B cell (primary cell): Measurements from ENCODE around the gene RBM34. TPM values are rescaled to one million over a fixed set of nuclear protein-coding genes. Genes with fewer than 3 reads are reported as not detected.
"Not testable (repeated sequence)": the region's sequence is repeated elsewhere in the genome, so short reads cannot be mapped to it uniquely, and the experiment has no call there.

Experiments
- ATAC-seq: fragments of 200-7000 bp; cut with Tn5 transposase; one replicate; pipeline ENCODE4 v1.10.0; 2021; ENCODE audit warnings: low read depth, mild to moderate bottlenecking, moderate number of reproducible peaks, moderate library complexity
- CTCF ChIA-PET: fragments of 350-600 bp; sonication (Branson Sonifier 250); formaldehyde crosslinking; loops from one replicate; lab custom pipeline; 2021; ENCODE audit warnings: antibody characterized with exemption, inconsistent platforms; lab: Charles Lee
- POLR2A ChIA-PET: fragments of 350-600 bp; sonication (Branson Sonifier 250); formaldehyde crosslinking; loops from one replicate; lab custom pipeline; 2021; ENCODE audit warnings: antibody characterized with exemption; lab: Charles Lee
- DNase-seq: peaks from one replicate; pipeline ENCODE4 v3.0.0; 2013
- H2AFZ ChIP-seq: 2 replicates; pipeline ENCODE4 v1.6.1; 2012; ENCODE audit warnings: mild to moderate bottlenecking, low read depth, low read length; ENCODE audit not compliant: insufficient read depth, poor library complexity, severe bottlenecking
- H3K27ac ChIP-seq, 2 donors: 1 replicate in 1 of 2; 2 replicates in 1 of 2; pipeline ENCODE4 v1.5.1; 2012 to 2013; ENCODE audit warnings: low read length in 2 of 2, mild to moderate bottlenecking in 2 of 2, moderate library complexity in 1 of 2
- H3K27me3 ChIP-seq, 4 experiments: fragments of 200-600 bp in 1 of 4; sonication (generic) in 1 of 4; replicated peaks in 1 of 4; 1 replicate in 2 of 4; 2 replicates in 2 of 4; pipeline versions ENCODE4 v1.6.1 to v1.7.0; 2013 to 2016; ENCODE audit warnings: low read length in 3 of 4, mild to moderate bottlenecking in 2 of 4, mixed read lengths in 1 of 4, moderate library complexity in 1 of 4; ENCODE audit not compliant: insufficient read depth in 4 of 4, control insufficient read depth in 3 of 4; ENCODE audit errors: control extremely low read depth in 1 of 4
- H3K36me3 ChIP-seq, 2 experiments: replicated peaks in 1 of 2; 1 replicate in 1 of 2; 2 replicates in 1 of 2; pipeline versions ENCODE4 v1.6.1 to v1.7.1; 2013; ENCODE audit warnings: low read length in 1 of 2; ENCODE audit not compliant: insufficient read depth in 2 of 2, control insufficient read depth in 1 of 2; ENCODE audit errors: control extremely low read depth in 1 of 2, extremely low read depth in 1 of 2
- H3K4me1 ChIP-seq, 2 donors: fragments of 200-600 bp in 1 of 2; sonication (generic) in 1 of 2; 1 replicate in 1 of 2; 2 replicates in 1 of 2; pipeline versions ENCODE4 v1.5.1 to v1.6.1; 2013 to 2017; ENCODE audit warnings: low read length in 2 of 2; ENCODE audit not compliant: control insufficient read depth in 2 of 2, insufficient read depth in 2 of 2
- H3K4me2 ChIP-seq: replicated peaks from 2 replicates; pipeline ENCODE3; 2012; ENCODE audit warnings: mild to moderate bottlenecking, low read depth, low read length; ENCODE audit not compliant: poor library complexity, severe bottlenecking
- H3K4me3 ChIP-seq, 5 experiments: fragments of 200-600 bp in 1 of 5; sonication (generic) in 1 of 5; 1 replicate in 3 of 5; 2 replicates in 2 of 5; pipeline versions ENCODE4 v1.5.1 to v1.7.0; 2011 to 2016; ENCODE audit warnings: low read length in 4 of 5, mild to moderate bottlenecking in 4 of 5, low read depth in 2 of 5, control low read depth in 1 of 5, moderate library complexity in 1 of 5; ENCODE audit not compliant: insufficient read depth in 1 of 5; ENCODE audit errors: control extremely low read depth in 1 of 5, extremely low read depth in 1 of 5
- H3K79me2 ChIP-seq: fragments of 200-600 bp; sonication (generic); one replicate; pipeline ENCODE4 v1.6.0; 2016; ENCODE audit warnings: low read length; ENCODE audit not compliant: control insufficient read depth, insufficient read depth
- H3K9ac ChIP-seq: fragments of 200-600 bp; sonication (generic); 2 replicates; pipeline ENCODE4 v1.6.1; 2017; ENCODE audit warnings: mild to moderate bottlenecking, low read length, moderate library complexity
- H3K9me3 ChIP-seq, 3 donors: one replicate each; pipeline versions ENCODE4 v1.6.1 to v1.7.1; 2013; ENCODE audit warnings: low read length in 2 of 3; ENCODE audit not compliant: control insufficient read depth in 2 of 3, insufficient read depth in 1 of 3; ENCODE audit errors: control extremely low read depth in 1 of 3
- H4K20me1 ChIP-seq: 2 replicates; pipeline ENCODE4 v1.6.0; 2012; ENCODE audit warnings: mild to moderate bottlenecking, low read length; ENCODE audit not compliant: insufficient read depth, control insufficient read depth, poor library complexity, severe bottlenecking
- H3K27ac Mint-ChIP-seq: one replicate; pipeline ENCODE4 v1.8.0; 2021; ENCODE audit warnings: mixed read lengths
- H3K27me3 Mint-ChIP-seq: one replicate; pipeline ENCODE4 v1.8.0; 2021; ENCODE audit warnings: mixed read lengths
- H3K4me1 Mint-ChIP-seq: one replicate; pipeline ENCODE4 v1.8.0; 2021; ENCODE audit warnings: mixed read lengths
- H3K4me3 Mint-ChIP-seq: one replicate; pipeline ENCODE4 v1.8.0; 2021; ENCODE audit warnings: mixed read lengths
- H3K9me3 Mint-ChIP-seq: one replicate; pipeline ENCODE4 v1.8.0; 2022; ENCODE audit warnings: mixed read lengths; ENCODE audit not compliant: insufficient read depth
- CTCF ChIP-seq: fragments of 200-600 bp; IDR thresholded peaks from one replicate; pipeline ENCODE4 v1.8.0; 2022; ENCODE audit warnings: antibody characterized with exemption, mild to moderate bottlenecking
- EZH2 ChIP-seq: IDR thresholded peaks from 2 replicates; pipeline ENCODE4 v1.6.1; 2012; ENCODE audit warnings: borderline replicate concordance, low read depth, mild to moderate bottlenecking, moderate library complexity, low read length; ENCODE audit not compliant: insufficient read depth, poor library complexity, severe bottlenecking
- WGBS: methylation state at CpG from one replicate; pipeline ENCODE4 v1.1.5; 2013; ENCODE audit warnings: missing lambda C conversion rate; ENCODE audit not compliant: insufficient coverage; 5-methylcytosine and 5-hydroxymethylcytosine counted together
- intact Hi-C: fragments of 100-400 bp; cut with micrococcal nuclease; formaldehyde crosslinking; loops from one replicate; pipeline ENCODE4 v1.10.0; 2022
- polyA plus RNA-seq: library from polyadenylated mRNA; depleted of rRNA; stranded (reverse); fragments of >200 nt; gene quantifications from 2 replicates; pipeline ENCODE4 v1.2.3, GENCODE V29; 2012
- total RNA-seq, 2 donors: library from RNA; stranded (reverse); fragments of 120-200 nt in 1 of 2; gene quantifications; 1 replicate in 1 of 2; 2 replicates in 1 of 2; pipeline versions ENCODE4 v1.2.3 to v1.2.4, GENCODE V29; 2013 to 2022

RBM34 gene
- total and polyA plus RNA-seq, 2 donors (not counting 1 experiment from before 2014, with no cell fraction given): 24.4 to 131 TPM

- H3K9me3 Mint-ChIP-seq: no peaks in the 10 kb centered on the region
- Histone ChIP-seq H4K20me1 (no peaks in the 10 kb centered on the region), H2AFZ (no peak overlapping the region), H3K4me3 (no peak overlapping the region), H3K9me3 (no peaks in the 10 kb centered on the region), H3K27ac (no peak overlapping the region), H3K4me2 (no peak overlapping the region), H3K4me1 (no peaks in the 10 kb centered on the region), H3K27me3 (no peaks in the 10 kb centered on the region), H3K9ac (no peak overlapping the region), H3K79me2 (no peaks in the 10 kb centered on the region), H3K36me3 (peaks cover 6 to 24% of the 10 kb centered on the region in 2 experiments)
- H3K4me3 Mint-ChIP-seq: no peak overlapping the region
- intact Hi-C loops: no loop called here
- ChIA-PET CTCF (interaction anchor here (0.6 kb wide), 1 partner anchor 120 kb away, joined by 3 read pairs; no protein-coding TSS in a partner anchor), POLR2A (no interaction called here)
- no CpG with 5 or more reads among the region's 1 CpG for WGBS
- ATAC-seq (no peak), DNase-seq (no peak)
- no peaks in the 10 kb centered on the region for H3K27me3 Mint-ChIP-seq
- no peak overlapping the region for H3K27ac Mint-ChIP-seq
- H3K4me1 Mint-ChIP-seq: no peaks in the 10 kb centered on the region
- no peak for TF ChIP-seq EZH2
- TF ChIP-seq CTCF: no peak
Measured at GRCh38 chr1:235203428-235203827, 42.4 kb upstream of the RBM34 start.

GRCh38 chr1:235202447-235202846, 41.4 kb upstream of the RBM34 start:
- H3K9me3 ChIP-seq, H3K4me2 ChIP-seq, H3K27ac ChIP-seq, H3K27me3 ChIP-seq, H3K4me1 Mint-ChIP-seq, H3K4me1 ChIP-seq, H3K9ac ChIP-seq, POLR2A ChIA-PET, H2AFZ ChIP-seq, CTCF ChIA-PET, H3K4me3 Mint-ChIP-seq, H3K27ac Mint-ChIP-seq, H4K20me1 ChIP-seq, intact Hi-C loops, H3K4me3 ChIP-seq, H3K79me2 ChIP-seq, DNase-seq, H3K27me3 Mint-ChIP-seq, ATAC-seq, H3K9me3 Mint-ChIP-seq: not testable (repeated sequence)
- WGBS: 93% methylated on average over 3 of the region's 5 CpGs
- H3K36me3 ChIP-seq: peaks cover 7 to 17% of the 10 kb centered on the region in 2 experiments
